HCT116 (cell line): ENCODE measurements around the gene CLEC11A. TPM values are rescaled to one million over a fixed set of nuclear protein-coding genes. Genes with fewer than 3 reads are reported as not detected.
"Not testable (repeated sequence)": the region's sequence is repeated elsewhere in the genome, so short reads cannot be mapped to it uniquely, and the experiment has no call there.

Experiments used
- ATAC-seq: fragments of 200-7000 bp; cut with Tn5 transposase; 2 replicates; pipeline ENCODE4 v1.9.1; 2020; ENCODE audit warnings: mild to moderate bottlenecking, moderate library complexity
- BruUV-seq: library from RNA; stranded (reverse); fragments of 400-500 nt; replicated peaks from 2 replicates; lab custom pipeline; 2021; lab: Mats Ljungman, UMichigan
- CTCF ChIA-PET: fragments of 300-600 bp; sonication (Branson Sonifier 250); formaldehyde crosslinking; loops from one replicate; lab custom pipeline; 2021; ENCODE audit warnings: antibody characterized with exemption; lab: Charles Lee
- POLR2A ChIA-PET: fragments of 300-600, 350-600 bp; sonication (Branson Sonifier 250); formaldehyde crosslinking; loops from one replicate; lab custom pipeline; 2021; ENCODE audit warnings: antibody characterized with exemption; lab: Charles Lee
- RAD21 ChIA-PET, 2 experiments: fragments of 300-600 bp; sonication (Branson Sonifier 250); formaldehyde crosslinking; loops; one replicate each; lab custom pipeline; 2023; ENCODE audit warnings: low total read pairs in 2 of 2; ENCODE audit not compliant: uncharacterized antibody in 2 of 2, unreplicated experiment in 2 of 2, low non-redundant PET in 1 of 2; lab: Charles Lee
- DNase-seq: peaks from one replicate; pipeline ENCODE4 v3.0.0-alpha.2; 2010; ENCODE audit warnings: low read depth, low spot score
- H2AFZ ChIP-seq: fragments of 200-600 bp; shearing (Covaris generic), sonication (generic); 2 replicates; pipeline ENCODE4 v1.6.1; 2017; ENCODE audit warnings: low read depth, mixed run types, mixed read lengths, antibody characterized with exemption, low read length; ENCODE audit not compliant: poor library complexity, severe bottlenecking
- H3K27ac ChIP-seq: 2 replicates; pipeline ENCODE4 v1.5.1; 2012; ENCODE audit warnings: low read depth, low read length
- H3K27me3 ChIP-seq: fragments of 200-600 bp; sonication (generic); 2 replicates; pipeline ENCODE4 v1.6.1; 2016; ENCODE audit warnings: mixed run types, low read length, mixed read lengths; ENCODE audit not compliant: insufficient read depth
- H3K36me3 ChIP-seq, 2 experiments: fragments of 200-500 bp in 1 of 2; fragments of 200-600 bp in 1 of 2; sonication (Bioruptor generic) in 1 of 2; sonication (generic) in 1 of 2; 2 replicates each; pipeline versions ENCODE4 v1.5.1 to v1.6.1; 2014 to 2016; ENCODE audit warnings: low read length in 2 of 2, inconsistent platforms in 1 of 2, mixed read lengths in 1 of 2, mixed run types in 1 of 2; ENCODE audit not compliant: insufficient read depth in 2 of 2, control insufficient read depth in 1 of 2
- H3K4me1 ChIP-seq, 2 experiments: fragments of 200-600 bp in 1 of 2; sonication (generic) in 1 of 2; 2 replicates each; pipeline versions ENCODE4 v1.5.1 to v1.6.1; 2012 to 2017; ENCODE audit warnings: low read length in 2 of 2, inconsistent platforms in 1 of 2, mild to moderate bottlenecking in 1 of 2, mixed read lengths in 1 of 2, mixed run types in 1 of 2, moderate library complexity in 1 of 2; ENCODE audit not compliant: insufficient read depth in 2 of 2, control insufficient read depth in 1 of 2
- H3K4me2 ChIP-seq: fragments of 200-600 bp; sonication (generic); 2 replicates; pipeline ENCODE4 v1.6.1; 2017; ENCODE audit warnings: mixed run types, low read length, mixed read lengths
- H3K4me3 ChIP-seq, 2 experiments: fragments of 200-600 bp in 1 of 2; sonication (generic) in 1 of 2; replicated peaks in 1 of 2; 2 replicates each; pipeline ENCODE4 v1.5.1; 2011 to 2016; ENCODE audit warnings: low read length in 2 of 2, control low read depth in 1 of 2, low read depth in 1 of 2, mild to moderate bottlenecking in 1 of 2, mixed read lengths in 1 of 2, mixed run types in 1 of 2
- H3K79me2 ChIP-seq: fragments of 200-600 bp; sonication (generic); 2 replicates; pipeline ENCODE4 v1.6.1; 2017; ENCODE audit warnings: mild to moderate bottlenecking, mixed run types, low read length, moderate library complexity, mixed read lengths; ENCODE audit not compliant: insufficient read depth
- H3K9ac ChIP-seq: fragments of 200-600 bp; sonication (generic); 2 replicates; pipeline ENCODE4 v1.6.1; 2016; ENCODE audit warnings: low read length, mixed read lengths
- H3K9me2 ChIP-seq: fragments of 200-600 bp; sonication (generic), shearing (Covaris generic); 2 replicates; pipeline ENCODE4 v1.6.1; 2017; ENCODE audit warnings: mixed run types, mild to moderate bottlenecking, moderate library complexity; ENCODE audit not compliant: insufficient read depth
- H3K9me3 ChIP-seq, 2 experiments: fragments of 200-500 bp in 1 of 2; fragments of 200-600 bp in 1 of 2; sonication (Bioruptor generic) in 1 of 2; sonication (generic) in 1 of 2; 2 replicates each; pipeline ENCODE4 v1.6.1; 2014 to 2017; ENCODE audit warnings: low read length in 2 of 2, mixed read lengths in 2 of 2, inconsistent platforms in 1 of 2, low read depth in 1 of 2, mild to moderate bottlenecking in 1 of 2, mixed run types in 1 of 2, moderate library complexity in 1 of 2; ENCODE audit not compliant: control insufficient read depth in 1 of 2, insufficient read depth in 1 of 2
- H4K20me1 ChIP-seq: fragments of 200-600 bp; sonication (generic), shearing (Covaris generic); 2 replicates; pipeline ENCODE4 v1.6.1; 2017; ENCODE audit warnings: mixed run types, mild to moderate bottlenecking, moderate library complexity; ENCODE audit not compliant: insufficient read depth
- CBX3 ChIP-seq: IDR thresholded peaks from 2 replicates; pipeline ENCODE4 v1.6.1; 2012; ENCODE audit warnings: low read depth
- CEBPB ChIP-seq: IDR thresholded peaks from 2 replicates; pipeline ENCODE4 v1.6.1; 2012; ENCODE audit warnings: low read depth
- EGR1 ChIP-seq: IDR thresholded peaks from 2 replicates; pipeline ENCODE4 v1.6.1; 2012; ENCODE audit warnings: low read depth
- ELF1 ChIP-seq: IDR thresholded peaks from 2 replicates; pipeline ENCODE4 v1.6.1; 2012; ENCODE audit warnings: low read depth, borderline replicate concordance
- EZH2 ChIP-seq: fragments of 200-600 bp; sonication (generic); IDR thresholded peaks from 2 replicates; pipeline ENCODE4 v1.6.1; 2017; ENCODE audit warnings: antibody characterized with exemption, mixed run types
- EZH2phosphoT487 ChIP-seq: fragments of 200-600 bp; IDR thresholded peaks from 2 replicates; pipeline ENCODE4 v1.6.1; 2018; ENCODE audit warnings: antibody characterized with exemption, borderline replicate concordance
- FOSL1 ChIP-seq: IDR thresholded peaks from 2 replicates; pipeline ENCODE4 v1.6.1; 2012; ENCODE audit warnings: low read depth
- POLR2A ChIP-seq: IDR thresholded peaks from 2 replicates; pipeline ENCODE4 v1.7.0; 2011; ENCODE audit warnings: borderline replicate concordance; ENCODE audit not compliant: insufficient read depth, insufficient read length; ENCODE audit errors: extremely low read depth
- POLR2AphosphoS5 ChIP-seq: IDR thresholded peaks from 2 replicates; pipeline ENCODE4 v1.6.1; 2011; ENCODE audit warnings: mild to moderate bottlenecking, low read depth, low read length, moderate library complexity
- RAD21 ChIP-seq: IDR thresholded peaks from 2 replicates; pipeline ENCODE4 v1.6.1; 2012; ENCODE audit warnings: low read depth, mild to moderate bottlenecking
- SIN3A ChIP-seq: IDR thresholded peaks from 2 replicates; pipeline ENCODE4 v1.6.1; 2012; ENCODE audit warnings: low read depth
- SP1 ChIP-seq: IDR thresholded peaks from 2 replicates; pipeline ENCODE4 v1.6.1; 2012; ENCODE audit warnings: low read depth
- SRF ChIP-seq: IDR thresholded peaks from 2 replicates; pipeline ENCODE4 v1.6.1; 2012; ENCODE audit warnings: low read depth
- TCF7L2 ChIP-seq: IDR thresholded peaks from 2 replicates; pipeline ENCODE4 v1.7.0; 2011; ENCODE audit warnings: borderline replicate concordance, inconsistent platforms; ENCODE audit not compliant: insufficient read depth, insufficient read length; ENCODE audit errors: extremely low read depth
- YY1 ChIP-seq: IDR thresholded peaks from 2 replicates; pipeline ENCODE4 v1.6.1; 2011; ENCODE audit warnings: low read length, low read depth, moderate library complexity, mild to moderate bottlenecking; ENCODE audit not compliant: insufficient replicate concordance; ENCODE audit errors: extremely low read depth
- ZFX ChIP-seq: fragments of 450-650 bp; IDR thresholded peaks from 2 replicates; pipeline ENCODE4 v1.6.1; 2017
- intact Hi-C: fragments of 100-400 bp; cut with micrococcal nuclease; formaldehyde crosslinking; loops from 2 replicates; pipeline ENCODE4 v1.10.0; 2022
- total RNA-seq: library from RNA; stranded (reverse); gene quantifications from one replicate; pipeline ENCODE4 v1.2.1, GENCODE V29; 2021; ENCODE audit not compliant: unreplicated experiment
- TF ChIP-seq, protein P1 (sequence below): IDR thresholded peaks from 2 replicates; pipeline ENCODE4 v1.6.1; 2012
- TF ChIP-seq, protein P2 (sequence below): IDR thresholded peaks from 2 replicates; pipeline ENCODE4 v1.6.1; 2012; ENCODE audit warnings: low read depth
- TF ChIP-seq, protein P3 (sequence below): IDR thresholded peaks from 2 replicates; pipeline ENCODE4 v1.6.1; 2012
- TF ChIP-seq, protein P4 (sequence below), 3 experiments: fragments of 200-600 bp in 1 of 3; sonication (generic) in 1 of 3; IDR thresholded peaks in 2 of 3; conservative IDR thresholded peaks in 1 of 3; 2 replicates each; pipeline ENCODE4 v1.5.1; 2012 to 2017; ENCODE audit warnings: low read depth in 2 of 3, low read length in 2 of 3, antibody characterized with exemption in 1 of 3, borderline replicate concordance in 1 of 3, control low read depth in 1 of 3, mild to moderate bottlenecking in 1 of 3, mixed read lengths in 1 of 3, mixed run types in 1 of 3, moderate library complexity in 1 of 3; ENCODE audit not compliant: insufficient read depth in 1 of 3

Gene CLEC11A
- total RNA-seq, 1 experiment from 2014 or later: 7.1 TPM

DNA sequence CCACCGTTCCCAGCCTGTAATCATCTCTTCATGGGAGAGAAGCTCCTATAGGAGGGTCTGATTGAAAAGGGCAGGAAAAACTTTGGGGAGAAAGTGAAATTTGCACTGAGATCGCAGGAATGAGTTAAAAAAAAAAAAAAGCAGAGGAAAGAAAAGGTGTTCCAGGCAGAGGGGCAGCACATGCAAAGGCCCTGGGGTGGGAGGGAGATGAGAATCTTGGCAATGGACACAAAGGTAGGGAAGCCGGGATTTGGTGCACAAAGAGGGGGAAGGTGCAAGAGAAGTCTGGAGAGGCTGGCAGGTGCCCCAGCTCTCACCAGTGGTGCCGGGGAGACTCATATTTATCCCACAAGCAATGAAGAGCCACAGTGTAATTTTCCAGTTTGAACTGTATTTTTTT, 30.7 kb downstream of the CLEC11A start:
- BruUV-seq: no TSS peak
- DNase-seq (no peak), ATAC-seq (no peak)
- Histone ChIP-seq H2AFZ (no peak overlapping the region), H4K20me1 (no peaks in the 10 kb centered on the region), H3K79me2 (no peaks in the 10 kb centered on the region), H3K27me3 (no peaks in the 10 kb centered on the region), H3K4me2 (no peak overlapping the region), H3K9ac (no peak overlapping the region), H3K9me3 (no peaks in the 10 kb centered on the region), H3K27ac (no peak overlapping the region), H3K9me2 (no peaks in the 10 kb centered on the region), H3K4me1 (no peaks in the 10 kb centered on the region), H3K4me3 (no peak overlapping the region), H3K36me3 (no peaks in the 10 kb centered on the region)
- ChIA-PET CTCF (no interaction called here), RAD21 (no interaction called here), POLR2A (no interaction called here)
- intact Hi-C loops: no loop called here
- TF ChIP-seq SIN3A: no peak
- TF ChIP-seq EZH2phosphoT487: no peak
- no peak for TF ChIP-seq RAD21
- no peak for TF ChIP-seq FOSL1
- TF ChIP-seq, protein P1, sequence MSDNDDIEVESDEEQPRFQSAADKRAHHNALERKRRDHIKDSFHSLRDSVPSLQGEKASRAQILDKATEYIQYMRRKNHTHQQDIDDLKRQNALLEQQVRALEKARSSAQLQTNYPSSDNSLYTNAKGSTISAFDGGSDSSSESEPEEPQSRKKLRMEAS: no peak
- no peak for TF ChIP-seq TCF7L2
- TF ChIP-seq POLR2AphosphoS5: no peak
- TF ChIP-seq, protein P2, sequence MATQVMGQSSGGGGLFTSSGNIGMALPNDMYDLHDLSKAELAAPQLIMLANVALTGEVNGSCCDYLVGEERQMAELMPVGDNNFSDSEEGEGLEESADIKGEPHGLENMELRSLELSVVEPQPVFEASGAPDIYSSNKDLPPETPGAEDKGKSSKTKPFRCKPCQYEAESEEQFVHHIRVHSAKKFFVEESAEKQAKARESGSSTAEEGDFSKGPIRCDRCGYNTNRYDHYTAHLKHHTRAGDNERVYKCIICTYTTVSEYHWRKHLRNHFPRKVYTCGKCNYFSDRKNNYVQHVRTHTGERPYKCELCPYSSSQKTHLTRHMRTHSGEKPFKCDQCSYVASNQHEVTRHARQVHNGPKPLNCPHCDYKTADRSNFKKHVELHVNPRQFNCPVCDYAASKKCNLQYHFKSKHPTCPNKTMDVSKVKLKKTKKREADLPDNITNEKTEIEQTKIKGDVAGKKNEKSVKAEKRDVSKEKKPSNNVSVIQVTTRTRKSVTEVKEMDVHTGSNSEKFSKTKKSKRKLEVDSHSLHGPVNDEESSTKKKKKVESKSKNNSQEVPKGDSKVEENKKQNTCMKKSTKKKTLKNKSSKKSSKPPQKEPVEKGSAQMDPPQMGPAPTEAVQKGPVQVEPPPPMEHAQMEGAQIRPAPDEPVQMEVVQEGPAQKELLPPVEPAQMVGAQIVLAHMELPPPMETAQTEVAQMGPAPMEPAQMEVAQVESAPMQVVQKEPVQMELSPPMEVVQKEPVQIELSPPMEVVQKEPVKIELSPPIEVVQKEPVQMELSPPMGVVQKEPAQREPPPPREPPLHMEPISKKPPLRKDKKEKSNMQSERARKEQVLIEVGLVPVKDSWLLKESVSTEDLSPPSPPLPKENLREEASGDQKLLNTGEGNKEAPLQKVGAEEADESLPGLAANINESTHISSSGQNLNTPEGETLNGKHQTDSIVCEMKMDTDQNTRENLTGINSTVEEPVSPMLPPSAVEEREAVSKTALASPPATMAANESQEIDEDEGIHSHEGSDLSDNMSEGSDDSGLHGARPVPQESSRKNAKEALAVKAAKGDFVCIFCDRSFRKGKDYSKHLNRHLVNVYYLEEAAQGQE: no peak
- no peak for TF ChIP-seq SP1
- no peak for TF ChIP-seq CBX3
- no peak for TF ChIP-seq SRF
- TF ChIP-seq EZH2: no peak
- no peak for TF ChIP-seq CEBPB
- TF ChIP-seq, protein P3, sequence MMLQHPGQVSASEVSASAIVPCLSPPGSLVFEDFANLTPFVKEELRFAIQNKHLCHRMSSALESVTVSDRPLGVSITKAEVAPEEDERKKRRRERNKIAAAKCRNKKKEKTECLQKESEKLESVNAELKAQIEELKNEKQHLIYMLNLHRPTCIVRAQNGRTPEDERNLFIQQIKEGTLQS: no peak
- TF ChIP-seq, protein P4, sequence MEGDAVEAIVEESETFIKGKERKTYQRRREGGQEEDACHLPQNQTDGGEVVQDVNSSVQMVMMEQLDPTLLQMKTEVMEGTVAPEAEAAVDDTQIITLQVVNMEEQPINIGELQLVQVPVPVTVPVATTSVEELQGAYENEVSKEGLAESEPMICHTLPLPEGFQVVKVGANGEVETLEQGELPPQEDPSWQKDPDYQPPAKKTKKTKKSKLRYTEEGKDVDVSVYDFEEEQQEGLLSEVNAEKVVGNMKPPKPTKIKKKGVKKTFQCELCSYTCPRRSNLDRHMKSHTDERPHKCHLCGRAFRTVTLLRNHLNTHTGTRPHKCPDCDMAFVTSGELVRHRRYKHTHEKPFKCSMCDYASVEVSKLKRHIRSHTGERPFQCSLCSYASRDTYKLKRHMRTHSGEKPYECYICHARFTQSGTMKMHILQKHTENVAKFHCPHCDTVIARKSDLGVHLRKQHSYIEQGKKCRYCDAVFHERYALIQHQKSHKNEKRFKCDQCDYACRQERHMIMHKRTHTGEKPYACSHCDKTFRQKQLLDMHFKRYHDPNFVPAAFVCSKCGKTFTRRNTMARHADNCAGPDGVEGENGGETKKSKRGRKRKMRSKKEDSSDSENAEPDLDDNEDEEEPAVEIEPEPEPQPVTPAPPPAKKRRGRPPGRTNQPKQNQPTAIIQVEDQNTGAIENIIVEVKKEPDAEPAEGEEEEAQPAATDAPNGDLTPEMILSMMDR (IDR thresholded peaks at IDR 0.05 in 2 of 3, conservative IDR thresholded peaks at IDR 0.05 in 1 of 3; ENCODE audit: borderline replicate concordance in 1 of 3, insufficient read depth in 1 of 3, low read depth in 2 of 3, low read length in 2 of 3): no peak
- no peak for TF ChIP-seq ELF1
- no peak for TF ChIP-seq YY1
- no peak for TF ChIP-seq EGR1
- no peak for TF ChIP-seq ZFX
- TF ChIP-seq POLR2A: no peak

DNA sequence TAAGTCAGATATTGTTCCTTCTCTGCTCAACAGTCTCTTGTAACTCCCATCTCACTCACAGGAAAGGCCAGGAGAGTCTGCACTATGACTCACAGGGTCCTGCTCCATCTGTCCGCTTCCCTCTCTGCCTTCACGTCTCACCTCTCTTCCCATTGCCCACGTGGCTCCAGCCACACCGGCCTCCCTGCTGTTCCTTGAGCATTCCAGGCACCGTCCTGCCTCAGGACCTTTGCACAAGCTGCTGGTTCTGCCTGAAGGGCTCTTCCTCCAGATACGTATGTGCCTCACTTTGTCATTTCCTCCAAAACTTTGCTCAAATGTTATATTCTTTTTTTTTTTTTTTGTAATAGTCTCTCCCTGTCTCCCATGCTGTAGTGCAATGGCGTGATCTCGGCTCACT, 33.1 kb downstream of the CLEC11A start:
- BruUV-seq, H2AFZ ChIP-seq, H3K9me3 ChIP-seq, H3K4me3 ChIP-seq, H3K4me1 ChIP-seq, H3K79me2 ChIP-seq, H3K27ac ChIP-seq, ATAC-seq, H3K4me2 ChIP-seq, H3K27me3 ChIP-seq, CTCF ChIA-PET, POLR2A ChIA-PET, DNase-seq, H3K9me2 ChIP-seq, H3K36me3 ChIP-seq, H4K20me1 ChIP-seq, H3K9ac ChIP-seq, RAD21 ChIA-PET, intact Hi-C loops: not testable (repeated sequence)
